GM18867 (cell line): ENCODE data around the gene TRIM54.
A peak's percentile ranks its signal among the peaks of the same experiment; 100 is the strongest.

Experiments used
- ATAC-seq: cut with Tn5 transposase; IDR thresholded peaks from one replicate; pipeline ENCODE4 v1.9.1; 2021; ENCODE audit warnings: mild to moderate bottlenecking, moderate library complexity; ENCODE audit not compliant: unreplicated experiment

The TRIM54 gene

DNA sequence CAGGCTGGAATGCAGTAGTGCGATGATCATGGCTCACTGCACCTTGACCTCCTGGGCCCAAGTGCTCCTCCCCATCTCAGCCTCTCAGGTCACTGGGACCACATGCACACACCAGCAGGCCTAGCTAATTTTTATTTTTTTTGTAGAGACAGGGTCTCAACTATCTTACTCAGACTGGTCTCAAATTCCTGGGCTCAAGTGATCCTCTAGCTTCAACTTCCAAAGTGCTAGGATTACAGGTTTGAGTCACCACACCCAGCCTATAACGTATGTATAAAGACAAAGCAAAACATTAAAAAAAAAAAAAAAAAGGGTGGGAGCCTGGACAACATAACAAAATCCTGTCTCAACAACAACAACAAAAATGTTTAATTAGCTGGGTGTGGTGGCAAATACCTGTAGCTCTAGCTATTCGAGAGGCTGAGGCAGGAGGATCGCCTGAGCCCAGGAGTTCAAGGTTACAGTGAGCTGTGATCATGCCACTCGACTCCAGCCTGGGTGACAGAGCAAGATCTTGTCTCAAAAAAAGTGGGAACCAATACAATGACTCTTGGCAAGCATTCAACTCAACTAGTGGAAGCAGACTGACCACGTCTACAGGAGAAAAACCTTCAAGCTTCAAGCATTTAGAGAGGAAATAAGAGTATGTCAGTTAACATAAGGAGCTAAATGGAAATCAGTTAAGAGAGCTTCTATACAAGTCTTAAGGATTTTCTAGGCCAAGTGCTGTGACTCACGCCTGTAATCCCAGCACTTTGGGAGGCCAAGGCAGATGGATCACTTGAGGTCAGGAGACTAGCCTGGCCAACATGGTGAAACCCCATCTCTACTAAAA is 71.8 kb downstream of the TRIM54 start:
- no peak for ATAC-seq

DNA sequence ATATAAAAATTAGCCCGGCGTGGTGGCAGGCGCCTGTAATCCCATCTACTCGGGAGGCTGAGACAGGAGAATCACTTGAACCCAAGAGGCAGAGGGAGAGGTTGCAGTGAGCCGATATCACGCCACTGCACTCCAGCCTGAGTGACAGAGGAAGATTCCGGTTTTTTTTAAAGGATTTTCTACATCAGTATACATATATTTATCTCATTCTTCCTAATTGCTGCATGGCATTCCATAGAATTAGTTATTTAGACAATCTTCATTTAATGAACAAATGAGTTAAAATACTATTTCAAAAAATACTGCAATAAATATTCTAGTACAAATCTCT is 72.3 kb downstream of the TRIM54 start:
- ATAC-seq = no peak

DNA sequence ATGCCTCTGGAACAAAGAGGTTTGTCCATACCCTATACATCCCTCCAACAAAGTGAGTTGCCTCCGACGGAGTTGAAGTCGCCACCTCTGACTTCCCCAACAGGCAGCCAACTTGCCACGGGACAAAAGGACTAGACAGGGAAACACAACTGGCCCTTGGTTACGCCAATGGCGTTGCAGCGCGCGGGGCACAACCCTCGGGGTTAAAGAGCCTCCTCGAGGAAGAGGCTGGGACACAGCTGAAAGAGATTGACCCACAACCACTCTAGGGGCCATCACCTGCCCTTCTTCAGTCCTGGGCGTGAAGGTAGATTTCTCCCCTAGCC is 73.8 kb downstream of the TRIM54 start:
- no peak for ATAC-seq

DNA sequence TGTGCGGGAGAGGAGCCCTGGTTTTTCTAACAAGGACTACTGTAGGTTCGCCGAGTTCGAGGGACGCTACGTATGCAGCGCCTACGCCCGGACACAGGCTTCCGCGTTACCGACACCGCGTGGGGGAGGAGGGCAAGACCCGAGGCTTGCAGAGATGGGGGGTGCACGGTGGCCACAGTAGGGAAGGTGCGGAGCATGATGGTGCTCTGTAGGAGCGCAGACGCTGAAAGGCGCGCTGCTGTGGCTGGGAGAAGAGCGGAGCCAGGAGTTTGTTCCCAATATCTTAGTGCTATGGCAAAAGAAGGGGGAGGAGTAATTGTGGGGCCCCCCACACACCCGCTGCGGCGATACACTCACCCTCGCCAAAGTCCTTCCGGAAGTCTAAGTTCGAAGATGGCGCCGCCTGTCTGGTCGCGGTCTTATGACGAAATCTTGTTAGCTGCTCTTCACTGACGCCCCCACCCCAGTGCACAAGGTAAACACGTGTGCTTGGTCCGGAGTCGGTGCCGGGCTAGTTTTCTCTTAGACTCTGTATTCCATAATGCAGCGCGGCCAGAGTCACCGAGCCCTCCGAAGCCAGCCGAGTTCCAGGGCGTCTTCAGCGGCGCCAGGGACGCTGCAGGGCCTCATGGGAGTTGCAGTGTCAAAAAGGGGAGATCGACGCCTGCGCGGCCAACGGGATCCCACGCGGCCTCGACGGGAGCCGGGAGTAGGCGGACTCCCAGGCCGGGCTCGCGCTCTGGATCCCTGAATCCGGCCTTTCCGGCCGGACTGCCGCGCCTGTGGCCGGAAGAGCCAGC is 74.4 kb downstream of the TRIM54 start, which contains the start of gene GTF3C2:
Gene GTF3C2, minus strand, starts transcription at position 383 of the 800 bp plus-strand sequence. CDS start 13,210 bp downstream, outside the sequence.
- peak; percentile 82 for ATAC-seq
